Measurements from ENCODE around the gene FZR1.
"Not testable (repeated sequence)": the region's sequence is repeated elsewhere in the genome, so short reads cannot be mapped to it uniquely, and the experiment has no call there.

Gene FZR1

DNA sequence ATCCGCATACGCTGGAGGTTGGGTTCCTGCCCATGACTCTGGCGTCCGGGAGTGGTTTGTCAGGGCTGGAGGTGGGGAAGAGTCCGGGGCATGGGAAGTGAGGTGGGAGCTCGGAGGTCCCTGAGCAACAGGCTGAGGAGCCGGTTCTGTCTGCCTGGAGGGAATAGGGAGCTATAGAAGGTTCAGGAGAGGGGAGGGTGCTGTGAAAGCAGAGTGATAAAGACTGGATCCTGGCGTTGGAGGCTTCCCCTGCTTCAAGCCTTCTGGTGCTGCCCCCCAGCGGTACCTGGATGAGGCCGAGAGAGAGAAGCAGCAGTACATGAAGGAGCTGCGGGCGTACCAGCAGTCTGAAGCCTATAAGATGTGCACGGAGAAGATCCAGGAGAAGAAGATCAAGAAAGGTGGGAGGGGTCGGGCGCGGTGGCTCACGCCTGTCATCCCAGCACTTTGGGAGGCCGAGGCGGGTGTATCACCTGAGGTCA, 69.2 kb downstream of the FZR1 start:
- DNase-seq (ENCODE audit: low read depth in 1 of 2, low spot score in 1 of 2): no peak
- TF ChIP-seq JUND (IDR thresholded peaks at IDR 0.05; ENCODE audit: low read depth): no peak
- in situ Hi-C loops (cut with HindIII; ENCODE audit: low pct_unique_long_range_greater_than_20kb, low sequenced_read_pairs): no loop called here

DNA sequence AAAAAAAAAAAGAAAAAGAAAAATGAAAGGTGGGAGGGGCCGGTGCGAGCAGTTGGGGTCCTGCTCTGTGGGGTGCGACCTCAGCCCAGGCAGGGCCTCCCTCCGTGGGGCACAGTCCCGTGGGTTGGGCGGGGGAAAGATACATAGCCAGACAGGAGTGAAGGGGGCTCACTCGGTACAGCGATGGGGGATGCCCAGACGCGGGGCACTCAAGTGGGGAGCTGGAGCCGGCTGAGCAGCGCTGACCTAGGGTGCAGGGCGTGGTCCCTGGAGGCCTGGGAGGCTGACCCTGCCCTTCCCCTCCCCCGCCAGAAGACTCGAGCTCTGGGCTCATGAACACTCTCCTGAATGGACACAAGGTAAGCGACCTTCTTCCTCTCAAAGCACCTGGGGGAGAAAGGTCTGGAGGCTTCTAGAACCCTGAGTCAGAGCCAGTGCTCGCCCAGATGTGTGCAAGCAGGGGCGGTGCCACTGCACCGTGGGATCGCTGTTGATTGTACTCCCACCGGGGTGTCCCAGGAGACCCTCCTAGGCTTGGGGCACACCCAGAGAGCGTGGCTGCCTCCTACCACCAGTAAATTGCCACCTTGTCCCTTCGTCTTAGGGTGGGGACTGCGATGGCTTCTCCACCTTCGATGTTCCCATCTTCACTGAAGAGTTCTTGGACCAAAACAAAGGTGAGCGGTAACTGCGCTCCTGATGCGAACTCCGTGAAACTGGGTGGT, 70.0 kb downstream of the FZR1 start:
- TF ChIP-seq JUND (IDR thresholded peaks at IDR 0.05; ENCODE audit: low read depth): no peak
- DNase-seq (ENCODE audit: low read depth in 1 of 2, low spot score in 1 of 2): no peak
- in situ Hi-C loops (cut with HindIII; ENCODE audit: low pct_unique_long_range_greater_than_20kb, low sequenced_read_pairs): no loop called here

DNA sequence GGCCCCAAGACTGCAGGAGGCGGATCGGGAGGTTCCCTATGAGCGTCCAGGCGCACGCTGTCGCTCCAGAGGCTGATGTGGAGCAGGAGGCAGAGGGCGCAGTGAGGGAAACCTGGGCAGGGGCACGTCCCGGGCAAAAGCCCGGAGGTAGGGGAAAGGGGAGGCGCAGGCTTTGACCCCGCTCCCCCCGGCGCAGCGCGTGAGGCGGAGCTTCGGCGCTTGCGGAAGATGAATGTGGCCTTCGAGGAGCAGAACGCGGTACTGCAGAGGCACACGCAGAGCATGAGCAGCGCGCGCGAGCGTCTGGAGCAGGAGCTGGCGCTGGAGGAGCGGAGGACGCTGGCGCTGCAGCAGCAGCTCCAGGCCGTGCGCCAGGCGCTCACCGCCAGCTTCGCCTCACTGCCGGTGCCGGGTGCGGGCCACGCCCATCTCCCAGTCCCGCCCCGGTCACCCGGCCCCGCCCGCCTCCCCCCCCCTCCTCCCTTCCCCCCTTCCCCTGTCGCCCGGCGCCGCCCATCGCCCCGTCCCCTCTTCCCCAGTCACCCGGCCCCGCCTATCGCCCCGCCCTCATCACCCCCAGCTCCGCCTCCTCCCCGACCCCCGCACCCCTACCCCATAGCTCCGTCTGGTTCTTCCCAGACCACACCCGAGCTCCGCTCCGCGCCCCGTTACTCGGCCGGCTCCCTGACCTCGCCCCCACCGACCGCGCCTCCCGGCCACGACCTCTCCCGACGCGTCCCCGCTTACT, 70.8 kb downstream of the FZR1 start:
- in situ Hi-C loops (cut with HindIII; ENCODE audit: low pct_unique_long_range_greater_than_20kb, low sequenced_read_pairs): no loop called here
- no peak for DNase-seq (ENCODE audit: low read depth in 1 of 2, low spot score in 1 of 2)
- TF ChIP-seq JUND (IDR thresholded peaks at IDR 0.05; ENCODE audit: low read depth): no peak

DNA sequence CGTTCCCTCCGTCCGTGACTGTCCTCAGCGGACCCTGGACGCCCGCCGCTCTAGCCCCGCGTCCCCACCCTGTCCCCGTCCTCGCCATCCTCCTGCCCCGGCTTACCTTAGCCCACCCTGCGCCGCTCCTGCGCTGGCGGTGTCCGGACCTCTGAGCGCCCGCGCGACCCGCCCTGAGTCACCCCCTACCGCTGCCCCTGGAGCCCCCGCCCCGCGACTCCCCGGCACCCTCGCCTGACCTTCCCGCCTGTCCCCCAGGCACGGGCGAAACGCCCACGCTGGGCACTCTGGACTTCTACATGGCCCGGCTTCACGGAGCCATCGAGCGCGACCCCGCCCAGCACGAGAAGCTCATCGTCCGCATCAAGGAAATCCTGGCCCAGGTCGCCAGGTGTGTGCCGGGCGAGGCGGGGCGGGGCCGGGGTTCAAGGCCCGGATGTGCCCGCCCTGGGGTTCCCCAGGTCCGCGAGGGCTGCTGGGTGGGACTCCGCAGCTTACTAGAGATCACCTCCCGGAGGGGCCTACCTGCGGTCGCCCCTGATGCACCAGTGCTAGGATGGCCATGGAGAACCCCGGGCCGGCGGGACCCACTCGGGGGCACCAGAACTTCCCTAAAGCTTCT, 71.7 kb downstream of the FZR1 start:
- in situ Hi-C loops (cut with HindIII; ENCODE audit: low pct_unique_long_range_greater_than_20kb, low sequenced_read_pairs): no loop called here
- no peak for TF ChIP-seq JUND (IDR thresholded peaks at IDR 0.05; ENCODE audit: low read depth)

DNA sequence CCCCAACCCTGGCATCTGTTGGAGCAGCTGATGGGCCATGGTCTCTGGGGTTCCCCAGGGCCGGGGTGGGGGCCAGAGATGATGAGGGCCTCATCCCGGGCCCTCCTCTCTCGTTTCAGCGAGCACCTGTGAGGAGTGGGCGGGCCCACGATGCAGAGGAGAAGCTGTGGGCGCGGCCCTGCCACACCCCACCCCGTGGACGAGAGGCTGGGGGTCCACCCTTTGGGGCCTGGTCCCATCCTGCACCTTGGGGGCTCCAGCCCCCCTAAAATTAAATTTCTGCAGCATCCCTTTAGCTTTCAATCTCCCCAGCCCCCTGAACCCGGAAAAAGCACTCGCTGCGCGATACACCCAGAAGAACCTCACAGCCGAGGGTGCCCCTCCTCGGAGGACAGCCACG, 72.3 kb downstream of the FZR1 start:
- in situ Hi-C loops (cut with HindIII; ENCODE audit: low pct_unique_long_range_greater_than_20kb, low sequenced_read_pairs): no loop called here
- no peak for TF ChIP-seq JUND (IDR thresholded peaks at IDR 0.05; ENCODE audit: low read depth)
- DNase-seq (ENCODE audit: low read depth in 1 of 2, low spot score in 1 of 2): no peak

More for the DNA sequence above, 71.7 kb downstream of the FZR1 start:
- DNase-seq (ENCODE audit: low read depth in 1 of 2, low spot score in 1 of 2): no peak

DNA sequence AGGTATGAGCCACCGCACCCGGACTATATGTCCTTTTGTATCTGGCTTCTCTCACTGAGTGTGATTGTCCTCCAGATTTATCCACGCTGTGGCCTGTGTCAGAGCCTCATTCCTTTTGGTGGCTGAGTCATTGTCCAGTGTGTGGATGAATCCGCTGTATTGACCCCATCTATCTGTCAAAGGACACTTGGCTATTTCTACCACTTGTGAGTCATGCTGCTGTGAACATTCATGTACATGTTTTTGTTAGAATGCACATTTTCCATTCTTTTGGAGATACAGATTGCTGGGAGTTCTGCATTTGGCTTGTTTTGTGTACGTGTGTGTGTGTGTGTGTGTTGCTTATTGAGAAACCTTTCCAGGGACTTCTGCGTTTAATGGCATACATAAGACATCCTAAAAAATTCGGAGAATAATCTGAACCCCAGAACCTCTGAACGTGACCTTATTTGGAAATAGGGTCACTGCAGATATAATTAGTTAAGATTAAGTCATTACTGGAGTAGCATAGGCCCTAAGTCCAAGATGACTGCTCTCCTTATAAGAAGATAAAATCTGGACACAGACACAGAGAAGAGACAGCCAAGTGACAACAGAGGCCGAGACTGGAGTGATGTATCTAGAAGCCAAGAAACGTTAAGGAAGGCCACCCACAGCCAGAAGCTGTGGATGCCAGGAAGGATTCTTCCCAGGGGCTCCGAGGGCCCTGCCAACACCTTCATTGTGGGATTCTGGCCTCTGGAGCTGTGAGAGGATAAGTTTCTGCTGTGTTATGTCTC, 74.2 kb downstream of the FZR1 start:
- no peak for DNase-seq (ENCODE audit: low read depth in 1 of 2, low spot score in 1 of 2)
- in situ Hi-C loops (cut with HindIII; ENCODE audit: low pct_unique_long_range_greater_than_20kb, low sequenced_read_pairs): no loop called here
- TF ChIP-seq JUND (IDR thresholded peaks at IDR 0.05; ENCODE audit: low read depth): no peak

DNA sequence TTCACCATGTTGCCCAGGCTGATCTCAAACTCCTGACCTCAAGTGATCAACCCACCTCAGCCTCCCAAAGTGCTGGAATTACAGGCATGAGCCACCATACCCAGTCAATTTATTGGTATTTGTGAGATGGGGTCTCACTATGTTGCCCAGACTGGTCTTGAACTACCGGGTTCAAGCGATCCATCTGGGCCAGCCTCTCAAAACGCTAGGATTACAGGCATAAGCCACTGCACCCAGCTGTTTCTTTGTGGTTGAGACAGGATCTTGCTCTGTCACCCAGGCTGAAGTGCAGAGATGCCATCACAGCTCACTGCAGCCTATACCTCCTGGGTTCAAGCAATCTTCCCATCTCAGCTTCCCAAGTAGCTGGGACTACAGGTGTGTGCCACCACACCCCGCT, 75.7 kb downstream of the FZR1 start:
- DNase-seq (ENCODE audit: low read depth in 1 of 2, low spot score in 1 of 2); in situ Hi-C loops (cut with HindIII; ENCODE audit: low pct_unique_long_range_greater_than_20kb, low sequenced_read_pairs): not testable (repeated sequence)

DNA sequence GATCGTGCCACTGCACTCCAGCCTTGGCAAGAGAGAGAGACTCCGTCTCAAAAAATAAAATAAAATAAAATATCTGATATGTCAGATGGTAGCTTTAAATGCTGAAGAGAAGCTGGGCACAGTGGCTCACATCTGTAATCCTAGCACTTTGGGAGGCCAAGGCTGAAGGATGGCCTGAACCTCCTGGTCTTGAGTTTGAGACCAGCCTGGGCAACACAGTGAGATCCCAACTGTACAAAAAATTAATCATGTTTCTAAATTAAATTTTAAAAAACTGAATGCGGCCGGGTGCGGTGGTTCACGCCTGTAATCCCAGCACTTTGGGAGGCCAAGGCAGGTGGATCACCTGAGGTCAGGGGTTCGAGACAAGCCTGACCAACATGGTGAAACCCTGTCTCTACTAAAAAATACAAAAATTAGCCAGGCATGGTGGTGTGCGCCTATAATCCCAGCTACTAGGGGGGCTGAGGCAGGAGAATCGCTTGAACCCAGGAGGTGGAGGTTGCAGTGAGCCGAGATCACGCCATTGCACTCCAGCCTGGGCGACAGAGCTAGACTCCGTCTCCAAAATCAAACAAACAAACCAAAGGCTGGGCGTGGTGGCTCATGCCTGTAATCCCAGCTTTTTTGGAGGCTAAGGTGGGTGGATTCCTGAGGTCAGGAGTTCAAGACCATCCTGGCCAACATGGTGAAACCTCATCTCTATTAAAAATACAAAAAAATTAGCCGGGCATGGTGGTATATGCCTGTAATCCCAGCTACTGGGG, 78.1 kb downstream of the FZR1 start:
- in situ Hi-C loops (cut with HindIII; ENCODE audit: low pct_unique_long_range_greater_than_20kb, low sequenced_read_pairs); DNase-seq (ENCODE audit: low read depth in 1 of 2, low spot score in 1 of 2): not testable (repeated sequence)

DNA sequence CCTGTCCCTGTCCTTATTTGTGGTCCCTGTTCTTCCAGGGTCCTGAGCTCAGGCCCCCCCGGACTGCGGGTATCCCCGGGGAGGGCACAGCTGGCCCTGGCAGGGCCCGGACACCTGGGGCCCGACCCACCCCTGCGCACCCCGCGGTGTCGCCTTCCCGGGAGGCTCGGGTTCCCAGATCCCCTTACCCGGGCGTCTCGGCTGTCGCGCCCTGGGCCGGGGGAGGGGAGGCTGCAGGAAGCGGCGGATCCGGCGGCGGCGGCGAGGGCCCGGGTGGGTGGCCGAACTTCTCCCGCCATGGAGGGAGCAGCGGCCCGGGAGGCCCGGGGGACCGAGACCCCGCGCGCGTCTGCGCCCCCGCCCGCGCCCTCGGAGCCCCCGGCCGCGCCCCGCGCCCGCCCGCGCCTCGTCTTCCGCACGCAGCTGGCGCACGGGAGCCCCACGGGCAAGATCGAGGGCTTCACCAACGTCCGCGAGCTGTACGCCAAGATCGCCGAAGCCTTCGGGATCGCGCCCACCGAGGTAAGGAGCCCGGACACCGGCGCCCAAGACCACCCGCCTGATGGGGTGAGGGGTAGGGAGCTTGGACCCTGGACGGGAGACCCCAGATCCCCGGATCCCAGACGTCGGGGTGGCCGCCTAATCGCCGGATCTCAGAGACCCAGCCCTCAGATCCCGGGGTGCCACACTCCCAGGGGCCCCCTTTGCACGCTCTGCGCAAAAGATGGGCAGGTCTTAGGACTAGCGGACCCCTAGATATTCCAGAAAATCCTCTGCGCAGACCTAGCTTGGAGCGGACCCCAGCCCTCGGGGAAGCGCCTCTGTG, 79.4 kb downstream of the FZR1 start, which contains the start of gene GIPC3:
TSS of gene GIPC3 (plus strand) at position 178 of the 826 bp plus-strand sequence. CDS start at position 298, 120 bp downstream.
- DNase-seq (ENCODE audit: low read depth in 1 of 2, low spot score in 1 of 2): no peak
- in situ Hi-C loops (cut with HindIII; ENCODE audit: low pct_unique_long_range_greater_than_20kb, low sequenced_read_pairs): no loop called here
- TF ChIP-seq JUND (IDR thresholded peaks at IDR 0.05; ENCODE audit: low read depth): no peak

DNA sequence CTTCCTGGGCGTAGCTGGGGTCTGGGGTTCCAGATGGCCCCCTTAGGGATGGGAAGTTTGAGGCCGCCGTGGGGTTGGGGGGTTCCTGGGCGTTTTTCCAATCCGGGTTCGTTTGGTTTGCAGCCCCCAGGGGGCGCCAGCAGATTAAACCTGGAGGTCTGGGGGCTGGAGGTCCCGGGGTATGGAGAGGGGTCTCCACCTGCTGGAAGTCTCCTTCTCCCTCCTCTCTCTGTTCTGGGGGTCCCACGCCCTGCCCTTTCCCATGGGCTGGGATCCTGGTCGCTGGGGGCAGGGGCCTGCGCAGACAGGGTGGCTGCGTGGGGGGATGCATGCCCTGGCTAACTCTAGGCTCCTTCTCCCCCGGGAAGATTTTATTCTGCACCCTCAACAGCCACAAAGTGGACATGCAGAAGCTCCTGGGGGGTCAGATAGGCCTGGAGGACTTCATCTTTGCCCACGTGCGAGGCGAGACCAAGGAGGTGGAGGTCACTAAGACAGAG, 80.1 kb downstream of the FZR1 start:
- DNase-seq (ENCODE audit: low read depth in 1 of 2, low spot score in 1 of 2): no peak
- in situ Hi-C loops (cut with HindIII; ENCODE audit: low pct_unique_long_range_greater_than_20kb, low sequenced_read_pairs): no loop called here
- TF ChIP-seq JUND (IDR thresholded peaks at IDR 0.05; ENCODE audit: low read depth): no peak
